Measurements from ENCODE around the gene ACTR3.

Gene ACTR3

GRCh38 chr2:113861740-113862139, 28.1 kb upstream of the ACTR3 start:
- no peak for DNase-seq (ENCODE audit: extremely low read depth, low read depth)
- TF ChIP-seq CTCF (IDR thresholded peaks at IDR 0.05; ENCODE audit: low read depth, low read length): no peak

GRCh38 chr2:113863144-113863543, 26.7 kb upstream of the ACTR3 start:
- DNase-seq (ENCODE audit: extremely low read depth, low read depth): no peak
- no peak for TF ChIP-seq CTCF (IDR thresholded peaks at IDR 0.05; ENCODE audit: low read depth, low read length)

- DNase-seq (ENCODE audit: extremely low read depth, low read depth): no peak
- no peak for TF ChIP-seq CTCF (IDR thresholded peaks at IDR 0.05; ENCODE audit: low read depth, low read length)
Measured at GRCh38 chr2:113867571-113867970, 22.3 kb upstream of the ACTR3 start.

GRCh38 chr2:113869253-113869652, 20.6 kb upstream of the ACTR3 start:
- no peak for TF ChIP-seq CTCF (IDR thresholded peaks at IDR 0.05; ENCODE audit: low read depth, low read length)
- DNase-seq (ENCODE audit: extremely low read depth, low read depth): no peak

GRCh38 chr2:113872201-113872600, 17.7 kb upstream of the ACTR3 start:
- DNase-seq (ENCODE audit: extremely low read depth, low read depth): no peak
- no peak for TF ChIP-seq CTCF (IDR thresholded peaks at IDR 0.05; ENCODE audit: low read depth, low read length)

GRCh38 chr2:113873867-113874266, 16.0 kb upstream of the ACTR3 start:
- TF ChIP-seq CTCF (IDR thresholded peaks at IDR 0.05; ENCODE audit: low read depth, low read length): no peak
- no peak for DNase-seq (ENCODE audit: extremely low read depth, low read depth)

- DNase-seq (ENCODE audit: extremely low read depth, low read depth): no peak
- no peak for TF ChIP-seq CTCF (IDR thresholded peaks at IDR 0.05; ENCODE audit: low read depth, low read length)
Measured at GRCh38 chr2:113875135-113875534, 14.8 kb upstream of the ACTR3 start.
